ENCODE data around the gene SLC29A3.

SLC29A3 gene

DNA sequence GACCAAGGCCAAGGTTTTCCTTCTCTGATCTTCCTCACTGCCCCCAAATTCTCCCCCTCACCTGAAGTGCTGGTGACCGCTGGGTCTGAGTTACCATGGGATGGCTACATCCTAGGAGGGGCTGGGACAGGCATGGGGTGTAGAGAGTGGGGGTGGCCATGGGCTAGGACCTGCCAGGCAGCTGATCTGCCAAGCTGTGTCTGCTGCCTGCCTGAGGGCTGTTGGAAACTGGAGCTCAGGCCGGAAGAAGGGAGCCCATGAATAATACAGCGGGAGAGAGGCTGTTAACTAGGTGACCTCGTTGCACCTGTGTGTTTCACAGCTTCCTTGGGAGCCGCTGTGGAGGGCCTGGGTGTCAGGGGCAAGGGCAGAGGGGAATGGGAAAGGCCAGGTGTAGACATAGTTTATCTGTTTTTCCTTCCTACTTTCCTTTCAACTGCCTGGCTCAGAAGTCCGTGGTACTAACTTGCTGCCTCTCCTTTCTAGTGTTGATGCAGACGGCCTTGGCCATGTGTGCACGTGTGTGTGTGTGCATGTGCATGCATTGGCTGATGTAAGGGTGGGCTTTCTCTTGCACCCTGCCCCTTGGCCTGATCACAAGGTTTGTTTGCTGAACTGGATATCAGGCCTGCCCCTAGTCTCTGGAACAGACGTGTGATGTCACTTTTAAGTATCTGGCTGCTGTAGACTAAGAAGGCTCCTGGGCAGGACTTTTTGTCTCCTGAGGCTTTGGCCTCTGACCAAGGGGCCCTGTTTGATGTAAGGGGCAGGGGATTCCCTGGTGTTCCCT lies 89.6 kb downstream of the SLC29A3 start:
- H3K4me3 ChIP-seq (ENCODE audit: low read depth, low read length): no peak overlapping the region

DNA sequence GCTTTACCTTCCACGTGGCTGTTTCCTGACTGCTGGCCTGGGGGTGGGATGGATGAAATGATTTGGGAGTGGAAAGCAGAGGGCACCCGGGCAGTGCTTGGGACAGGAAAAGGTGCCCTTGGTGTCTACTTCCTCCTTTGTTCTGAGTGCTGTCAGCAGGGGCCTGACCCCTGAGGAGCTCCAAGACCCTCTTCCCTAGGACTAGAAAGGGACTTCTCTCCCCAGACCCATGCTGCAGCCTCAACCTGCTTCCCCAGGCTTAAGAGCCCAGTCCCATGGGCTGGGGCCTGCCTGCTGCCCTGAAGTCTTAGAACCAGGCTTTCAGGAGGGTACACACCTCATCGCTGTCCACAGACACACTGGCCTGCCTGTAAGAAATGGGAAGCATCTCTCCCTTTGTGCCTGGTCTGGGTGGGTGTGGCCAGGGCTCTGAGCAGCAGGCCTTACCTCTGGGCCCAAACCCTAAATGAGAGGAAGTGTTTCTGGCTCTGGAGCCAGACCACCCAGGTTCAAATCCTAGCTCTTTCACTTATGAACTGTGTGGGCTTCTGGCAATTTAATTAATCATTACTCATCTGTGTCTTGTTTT lies 90.6 kb downstream of the SLC29A3 start:
- H3K4me3 ChIP-seq (ENCODE audit: low read depth, low read length): no peak overlapping the region

All from iPS-11a (cell line).